Measurements from ENCODE around the gene OSGIN1. TPM values are rescaled to one million over a fixed set of nuclear protein-coding genes. Genes with fewer than 3 reads are reported as not detected.

The OSGIN1 gene
- total RNA-seq, 1 experiment from 2014 or later, result 0.13 TPM

DNA sequence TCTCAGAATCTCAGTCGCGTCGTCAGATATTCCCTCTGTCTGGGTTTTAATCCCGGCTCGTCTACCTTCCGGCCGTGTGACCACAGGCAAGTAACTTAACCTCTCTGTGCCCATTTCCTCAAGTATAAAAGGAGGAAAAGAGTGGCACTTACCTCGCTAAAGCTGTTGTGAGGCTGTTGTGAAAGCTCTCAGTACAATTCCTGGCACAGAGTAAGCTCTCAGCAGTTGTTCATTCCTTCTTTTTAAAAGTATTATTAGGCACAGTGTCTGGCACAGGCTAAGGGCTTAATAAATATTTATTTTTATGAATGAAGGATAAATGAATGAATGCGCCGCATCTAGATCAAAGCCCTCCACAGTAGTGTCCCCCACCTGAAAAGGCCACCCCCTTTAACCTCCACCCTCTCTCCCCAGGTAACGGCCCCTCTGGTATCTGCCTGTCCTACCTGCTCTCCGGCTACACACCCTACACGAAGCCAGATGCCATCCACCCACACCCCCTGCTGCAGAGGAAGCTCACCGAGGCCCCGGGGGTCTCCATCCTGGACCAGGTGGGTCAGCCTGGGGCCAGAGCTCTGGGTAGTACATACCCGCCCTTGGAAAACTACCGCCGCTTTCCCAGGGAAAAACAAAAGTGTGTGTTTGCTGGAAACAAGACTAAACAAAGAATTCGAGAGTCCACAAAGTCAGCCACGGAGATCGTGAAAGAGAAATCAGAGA, 6.0 kb downstream of the OSGIN1 start:
- no peak for DNase-seq
- Histone ChIP-seq H3K36me3 (no peaks in the 10 kb centered on the region), H3K27me3 (no peaks in the 10 kb centered on the region), H3K4me3 (no peak overlapping the region), H3K9me3 (no peaks in the 10 kb centered on the region)

DNA sequence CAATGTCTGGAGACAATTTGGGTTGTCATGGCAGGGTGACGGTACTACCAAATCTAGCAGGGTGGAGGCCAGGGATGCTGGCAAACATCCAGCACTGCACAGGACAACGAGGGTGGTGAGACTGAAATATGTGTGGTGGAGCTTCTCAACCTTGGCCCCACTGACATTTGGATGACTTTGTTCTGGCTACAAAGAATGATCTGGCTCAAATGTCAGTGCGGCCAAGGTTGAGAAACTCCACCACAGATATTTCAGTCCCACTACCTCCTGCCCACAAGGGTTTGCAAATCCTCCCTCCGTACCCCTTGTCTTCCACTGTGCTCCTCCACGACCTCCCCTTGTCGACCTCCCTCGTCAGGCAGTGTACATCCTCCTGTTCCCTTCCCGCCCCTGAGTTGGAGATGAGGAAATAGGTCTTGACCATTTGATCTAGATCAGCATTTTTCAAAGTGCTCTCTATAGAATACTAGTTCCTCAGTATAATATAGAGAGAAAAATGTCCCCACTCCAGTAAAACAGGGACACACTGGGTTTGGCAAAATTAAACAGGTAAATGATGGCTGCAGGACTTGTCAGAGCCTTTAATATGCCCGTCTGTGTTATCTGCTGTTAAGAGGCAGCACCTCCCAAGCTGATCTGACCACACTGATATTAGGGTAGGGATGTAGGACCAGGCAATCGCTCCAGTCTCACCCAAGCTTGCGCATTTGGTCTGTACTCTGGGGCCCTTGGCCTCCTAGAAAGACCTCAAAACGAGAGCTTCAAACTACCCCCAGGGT, 6.8 kb downstream of the OSGIN1 start:
- Histone ChIP-seq H3K4me3 (no peak overlapping the region), H3K36me3 (no peaks in the 10 kb centered on the region), H3K27me3 (no peaks in the 10 kb centered on the region), H3K9me3 (no peaks in the 10 kb centered on the region)
- no peak for DNase-seq

DNA sequence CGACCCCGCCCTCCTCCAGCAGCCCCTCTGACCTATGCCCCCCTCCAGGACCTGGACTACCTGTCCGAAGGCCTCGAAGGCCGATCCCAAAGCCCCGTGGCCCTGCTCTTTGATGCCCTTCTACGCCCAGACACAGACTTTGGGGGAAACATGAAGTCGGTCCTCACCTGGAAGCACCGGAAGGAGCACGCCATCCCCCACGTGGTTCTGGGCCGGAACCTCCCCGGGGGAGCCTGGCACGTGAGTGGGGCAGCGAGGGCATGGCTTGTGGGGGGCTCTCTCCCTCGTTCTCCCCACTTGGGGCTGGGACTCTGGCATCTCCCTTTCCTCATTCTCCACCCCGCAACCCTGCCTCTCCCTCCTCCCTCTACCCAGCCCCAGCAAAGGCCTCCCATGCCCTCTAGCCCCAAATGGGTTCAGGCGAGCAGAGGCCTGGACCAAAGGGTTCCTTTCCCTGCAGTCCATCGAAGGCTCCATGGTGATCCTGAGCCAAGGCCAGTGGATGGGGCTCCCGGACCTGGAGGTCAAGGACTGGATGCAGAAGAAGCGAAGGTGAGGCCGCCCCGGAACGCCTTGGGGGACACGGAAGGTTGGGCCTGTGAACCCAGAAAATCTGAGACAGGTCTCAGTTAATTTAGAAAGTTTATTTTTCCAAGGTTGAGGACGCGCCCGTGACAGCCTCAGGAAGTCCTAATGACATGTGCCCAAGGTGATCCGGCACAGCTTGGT, 7.6 kb downstream of the OSGIN1 start:
- Histone ChIP-seq H3K9me3 (no peaks in the 10 kb centered on the region), H3K27me3 (no peaks in the 10 kb centered on the region), H3K36me3 (no peaks in the 10 kb centered on the region), H3K4me3 (no peak overlapping the region)
- DNase-seq, result no peak

DNA sequence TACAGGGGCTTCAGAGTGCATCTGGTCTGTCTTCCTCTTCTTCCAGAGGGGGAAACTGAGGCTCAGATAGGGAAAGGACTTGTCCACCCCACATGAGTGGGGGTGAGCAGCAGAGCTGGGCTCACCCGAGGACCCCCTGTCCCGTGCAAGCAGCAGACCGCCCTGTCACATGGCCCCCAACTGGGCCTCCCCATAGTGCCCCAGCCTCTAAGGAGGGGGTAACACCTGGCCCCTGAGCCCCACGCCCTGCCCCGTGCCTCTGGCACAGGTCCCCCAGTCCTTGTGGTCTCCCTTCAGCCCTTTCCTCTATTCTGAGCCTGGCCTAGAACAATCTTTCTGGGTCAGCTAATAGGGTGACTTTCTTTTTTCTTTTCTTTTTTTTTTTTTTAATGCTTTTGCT, 8.6 kb downstream of the OSGIN1 start:
- Histone ChIP-seq H3K36me3 (no peaks in the 10 kb centered on the region), H3K4me3 (no peak overlapping the region), H3K9me3 (no peaks in the 10 kb centered on the region), H3K27me3 (no peaks in the 10 kb centered on the region)
- DNase-seq, result no peak

DNA sequence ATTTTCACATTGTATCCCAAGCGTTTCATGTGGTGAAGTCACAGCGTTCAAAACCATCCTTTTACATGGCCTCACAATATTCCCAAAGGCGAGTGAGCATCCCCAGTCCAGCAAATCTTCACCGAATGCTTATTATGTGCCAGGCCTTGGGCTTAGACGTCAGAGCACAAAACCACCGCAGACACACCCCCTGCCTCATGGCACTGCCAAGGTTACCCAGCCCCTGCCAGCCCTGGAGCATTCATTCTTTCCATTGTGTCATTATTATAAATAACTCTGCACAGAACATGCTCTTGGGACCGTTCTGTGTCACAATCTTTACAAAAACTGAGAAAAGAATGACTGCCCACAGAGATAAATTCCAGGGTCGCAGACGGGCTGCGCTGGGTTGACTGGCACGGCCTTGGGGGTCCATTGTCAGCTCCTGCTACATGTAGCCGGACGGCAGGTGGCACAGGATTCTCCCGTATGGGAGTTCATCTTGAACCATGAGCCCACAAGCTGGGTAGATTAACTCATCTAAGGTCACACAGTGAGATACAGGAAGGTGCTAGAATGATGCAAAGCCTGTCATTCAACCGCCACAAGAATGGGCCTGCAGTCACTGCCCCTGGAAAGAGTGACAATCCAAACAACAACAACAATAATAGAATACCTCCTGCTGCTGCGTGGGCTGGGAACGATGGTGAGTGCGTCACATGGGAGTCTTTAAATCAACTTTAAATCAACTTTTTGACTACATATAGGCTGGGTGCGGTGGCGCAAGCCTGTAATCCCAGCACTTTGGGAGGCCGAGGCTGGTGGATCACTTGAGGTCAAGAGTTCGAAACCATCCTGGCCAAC, 10.5 kb downstream of the OSGIN1 start:
- Histone ChIP-seq H3K36me3 (no peaks in the 10 kb centered on the region), H3K27me3 (no peaks in the 10 kb centered on the region), H3K9me3 (no peaks in the 10 kb centered on the region), H3K4me3 (no peak overlapping the region)
- no peak for DNase-seq

DNA sequence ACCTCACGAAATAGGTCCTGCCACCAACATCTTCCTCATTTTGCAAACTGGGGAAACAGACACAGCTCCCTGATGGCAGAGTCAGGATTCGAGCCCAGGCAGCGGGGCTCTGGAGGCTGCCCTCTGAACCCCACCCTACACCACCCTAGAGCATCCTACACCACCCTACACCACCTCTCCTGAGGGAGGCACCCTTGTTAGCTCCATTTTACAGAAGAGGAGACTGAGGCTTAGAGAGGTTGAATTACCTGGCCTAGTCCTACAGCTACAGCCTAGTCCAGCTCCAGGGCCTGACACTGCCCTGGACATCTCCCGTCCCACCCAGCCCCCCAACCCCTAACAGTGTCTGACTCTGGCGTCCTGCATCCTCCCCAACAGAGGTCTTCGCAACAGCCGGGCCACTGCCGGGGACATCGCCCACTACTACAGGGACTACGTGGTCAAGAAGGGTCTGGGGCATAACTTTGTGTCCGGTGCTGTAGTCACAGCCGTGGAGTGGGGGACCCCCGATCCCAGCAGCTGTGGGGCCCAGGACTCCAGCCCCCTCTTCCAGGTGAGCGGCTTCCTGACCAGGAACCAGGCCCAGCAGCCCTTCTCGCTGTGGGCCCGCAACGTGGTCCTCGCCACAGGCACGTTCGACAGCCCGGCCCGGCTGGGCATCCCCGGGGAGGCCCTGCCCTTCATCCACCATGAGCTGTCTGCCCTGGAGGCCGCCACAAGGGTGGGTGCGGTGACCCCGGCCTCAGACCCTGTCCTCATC, 11.8 kb downstream of the OSGIN1 start:
- no peak for DNase-seq
- no peak overlapping the region for H3K4me3 ChIP-seq
- no peaks in the 10 kb centered on the region for H3K27me3 ChIP-seq
- H3K9me3 ChIP-seq, result no peaks in the 10 kb centered on the region
- no peaks in the 10 kb centered on the region for H3K36me3 ChIP-seq

DNA sequence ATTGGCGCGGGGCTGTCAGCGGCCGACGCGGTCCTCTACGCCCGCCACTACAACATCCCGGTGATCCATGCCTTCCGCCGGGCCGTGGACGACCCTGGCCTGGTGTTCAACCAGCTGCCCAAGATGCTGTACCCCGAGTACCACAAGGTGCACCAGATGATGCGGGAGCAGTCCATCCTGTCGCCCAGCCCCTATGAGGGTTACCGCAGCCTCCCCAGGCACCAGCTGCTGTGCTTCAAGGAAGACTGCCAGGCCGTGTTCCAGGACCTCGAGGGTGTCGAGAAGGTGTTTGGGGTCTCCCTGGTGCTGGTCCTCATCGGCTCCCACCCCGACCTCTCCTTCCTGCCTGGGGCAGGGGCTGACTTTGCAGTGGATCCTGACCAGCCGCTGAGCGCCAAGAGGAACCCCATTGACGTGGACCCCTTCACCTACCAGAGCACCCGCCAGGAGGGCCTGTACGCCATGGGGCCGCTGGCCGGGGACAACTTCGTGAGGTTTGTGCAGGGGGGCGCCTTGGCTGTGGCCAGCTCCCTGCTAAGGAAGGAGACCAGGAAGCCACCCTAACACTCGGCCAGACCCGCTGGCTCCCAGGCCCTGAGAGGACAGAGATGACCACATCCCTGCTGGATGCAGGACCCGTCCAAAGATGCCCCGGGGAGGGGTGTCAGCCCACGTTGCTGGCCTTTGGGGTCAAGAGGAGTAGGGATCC, 12.6 kb downstream of the OSGIN1 start:
- Histone ChIP-seq H3K9me3 (no peaks in the 10 kb centered on the region), H3K27me3 (no peaks in the 10 kb centered on the region), H3K36me3 (no peaks in the 10 kb centered on the region), H3K4me3 (no peak overlapping the region)
- no peak for DNase-seq

DNA sequence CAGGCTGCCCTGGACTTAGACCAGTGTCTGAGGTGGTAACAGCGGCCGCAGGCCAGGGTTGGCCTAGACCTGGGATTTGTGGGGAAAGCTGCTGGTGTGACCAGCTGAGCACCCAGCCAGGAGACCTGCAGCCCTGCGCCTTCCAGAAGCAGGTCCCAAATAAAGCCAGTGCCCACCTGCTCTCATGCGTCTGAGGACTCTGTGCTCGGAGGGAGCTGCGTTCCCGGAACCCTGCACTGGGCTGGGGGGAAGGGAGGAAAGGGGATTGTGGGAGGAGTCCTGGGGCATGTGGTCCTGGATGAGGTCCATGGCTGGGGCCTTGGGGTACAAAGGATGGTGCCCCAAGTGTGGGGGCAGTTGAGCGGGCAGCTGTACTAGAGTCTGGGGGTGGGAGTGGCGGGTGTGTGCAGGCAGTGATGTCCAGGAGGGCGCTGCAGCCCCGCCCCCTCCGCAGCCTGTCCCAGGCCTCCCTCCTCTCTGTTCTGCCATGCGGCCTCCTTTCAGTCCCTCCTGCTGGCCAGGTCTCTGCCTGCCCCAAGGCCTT, 13.2 kb downstream of the OSGIN1 start:
- no peak for DNase-seq
- no peaks in the 10 kb centered on the region for H3K9me3 ChIP-seq
- no peaks in the 10 kb centered on the region for H3K36me3 ChIP-seq
- H3K4me3 ChIP-seq, result no peak overlapping the region
- no peaks in the 10 kb centered on the region for H3K27me3 ChIP-seq

DNA sequence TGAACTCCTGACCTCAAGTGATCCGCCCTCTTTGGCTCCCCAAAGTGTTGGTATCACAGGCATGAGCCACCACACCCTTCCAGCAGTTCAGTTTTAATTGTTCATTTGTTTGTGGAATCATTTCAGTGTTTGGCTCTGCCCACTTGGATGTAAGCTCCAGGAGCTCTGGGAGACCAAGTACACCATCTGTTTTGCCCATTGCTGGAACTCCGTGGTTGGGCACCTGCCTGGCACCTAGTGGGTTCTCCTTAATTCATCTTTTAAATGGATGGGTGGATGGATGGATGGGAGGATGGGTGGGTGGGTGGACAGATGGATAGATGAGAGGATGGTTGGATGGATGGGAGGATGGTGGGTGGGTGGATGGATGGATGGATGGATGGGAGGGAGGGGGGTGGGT, 14.1 kb downstream of the OSGIN1 start:
- H3K4me3 ChIP-seq, result no peak overlapping the region
- no peaks in the 10 kb centered on the region for H3K27me3 ChIP-seq
- DNase-seq, result no peak
- H3K36me3 ChIP-seq, result no peaks in the 10 kb centered on the region
- no peaks in the 10 kb centered on the region for H3K9me3 ChIP-seq

DNA sequence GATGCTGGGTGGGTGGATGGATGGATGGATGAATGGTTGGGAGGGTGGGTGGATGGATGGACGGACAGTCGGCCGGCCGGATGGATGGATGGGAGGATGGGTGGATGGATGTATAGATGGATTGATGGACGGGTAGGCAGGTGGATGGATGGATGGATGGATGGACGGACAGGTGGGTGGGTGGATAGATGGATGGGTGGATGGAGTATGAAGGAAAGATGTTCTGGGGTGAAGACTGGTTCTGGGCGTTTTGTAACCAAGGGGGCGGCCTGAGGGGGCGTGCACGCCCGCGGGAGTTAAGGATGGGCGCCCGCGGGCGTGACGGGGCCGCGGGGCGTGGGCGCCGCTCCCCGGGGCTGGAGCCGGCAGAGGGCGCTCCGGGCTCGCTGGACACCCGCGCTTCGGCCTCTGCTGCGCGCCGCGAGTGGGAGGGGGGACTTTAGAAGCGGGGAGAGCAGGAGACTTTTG, 14.8 kb downstream of the OSGIN1 start, which contains the start of gene NECAB2:
Gene NECAB2 (plus strand): TSS at position 407 of the 468 bp plus-strand sequence. CDS start 405 bp downstream, outside the sequence.
- Histone ChIP-seq H3K36me3 (no peaks in the 10 kb centered on the region), H3K9me3 (no peaks in the 10 kb centered on the region), H3K27me3 (no peaks in the 10 kb centered on the region), H3K4me3 (no peak within 1 kb of the TSS)
- DNase-seq, result peak; percentile 29

DNA sequence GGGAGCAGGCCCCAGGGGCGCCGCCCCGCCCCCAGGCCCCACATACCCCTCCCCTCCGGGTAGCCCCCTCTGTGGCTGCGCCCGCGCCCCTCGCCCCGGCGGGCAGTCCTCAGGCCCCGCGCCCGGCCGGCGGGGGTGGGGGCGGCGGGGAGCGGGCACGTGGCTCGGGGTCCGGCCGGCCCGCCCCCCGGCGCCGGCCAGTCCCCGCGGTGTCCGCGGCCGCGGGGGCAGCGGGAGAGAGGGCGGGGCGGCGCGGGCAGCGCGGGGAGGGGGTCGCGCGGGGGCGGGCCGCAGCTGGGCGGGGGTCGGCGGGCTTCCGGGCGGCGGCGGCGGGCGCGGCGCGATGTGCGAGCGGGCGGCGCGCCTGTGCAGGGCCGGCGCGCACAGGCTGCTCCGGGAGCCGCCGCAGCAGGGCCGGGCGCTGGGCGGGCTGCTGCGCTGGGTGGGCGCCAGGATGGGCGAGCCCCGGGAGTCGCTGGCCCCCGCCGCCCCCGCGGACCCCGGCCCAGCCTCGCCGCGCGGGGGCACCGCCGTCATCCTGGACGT, 15.3 kb downstream of the OSGIN1 start:
- no peaks in the 10 kb centered on the region for H3K36me3 ChIP-seq
- no peak for DNase-seq
- no peaks in the 10 kb centered on the region for H3K27me3 ChIP-seq
- H3K9me3 ChIP-seq, result no peaks in the 10 kb centered on the region
- no peak overlapping the region for H3K4me3 ChIP-seq

DNA sequence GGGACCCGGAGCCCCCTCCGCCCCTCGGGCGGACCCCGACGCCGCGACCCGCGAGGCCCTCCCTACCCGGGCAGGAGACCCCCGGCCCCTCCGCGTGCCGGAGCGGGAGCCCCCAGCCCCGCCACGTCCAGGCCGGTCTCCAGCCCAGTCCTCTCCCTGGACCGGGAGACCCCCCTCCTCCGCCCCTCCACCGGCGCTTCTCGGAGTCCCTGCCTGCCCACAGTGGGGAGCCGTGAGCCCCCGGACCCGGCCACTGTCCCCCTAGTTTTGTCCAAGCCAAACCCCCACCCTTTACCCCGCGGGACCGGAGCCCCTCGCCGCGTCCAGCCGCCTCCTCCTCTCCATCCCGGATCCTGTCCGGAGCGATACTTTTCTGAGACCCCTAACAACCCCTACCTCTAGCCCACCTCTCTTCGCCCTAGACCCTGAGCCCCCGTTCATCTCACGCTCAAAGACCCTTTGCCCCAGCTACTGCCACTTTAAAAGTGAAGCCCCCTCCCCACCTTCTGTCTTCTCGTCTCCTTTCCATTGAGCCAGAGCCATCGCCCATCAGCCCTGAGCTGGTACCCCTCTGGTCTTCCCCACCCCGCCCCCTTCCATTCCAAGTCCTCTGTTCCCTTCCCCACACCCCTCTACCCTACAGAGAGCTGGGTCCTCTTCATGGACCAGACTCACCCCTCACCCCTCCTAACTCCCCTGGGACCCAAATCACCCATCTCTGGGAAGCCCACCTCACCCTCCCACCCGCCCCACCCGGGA, 16.0 kb downstream of the OSGIN1 start:
- Histone ChIP-seq H3K4me3 (no peak overlapping the region), H3K36me3 (no peaks in the 10 kb centered on the region), H3K9me3 (no peaks in the 10 kb centered on the region), H3K27me3 (no peaks in the 10 kb centered on the region)
- DNase-seq, result no peak

DNA sequence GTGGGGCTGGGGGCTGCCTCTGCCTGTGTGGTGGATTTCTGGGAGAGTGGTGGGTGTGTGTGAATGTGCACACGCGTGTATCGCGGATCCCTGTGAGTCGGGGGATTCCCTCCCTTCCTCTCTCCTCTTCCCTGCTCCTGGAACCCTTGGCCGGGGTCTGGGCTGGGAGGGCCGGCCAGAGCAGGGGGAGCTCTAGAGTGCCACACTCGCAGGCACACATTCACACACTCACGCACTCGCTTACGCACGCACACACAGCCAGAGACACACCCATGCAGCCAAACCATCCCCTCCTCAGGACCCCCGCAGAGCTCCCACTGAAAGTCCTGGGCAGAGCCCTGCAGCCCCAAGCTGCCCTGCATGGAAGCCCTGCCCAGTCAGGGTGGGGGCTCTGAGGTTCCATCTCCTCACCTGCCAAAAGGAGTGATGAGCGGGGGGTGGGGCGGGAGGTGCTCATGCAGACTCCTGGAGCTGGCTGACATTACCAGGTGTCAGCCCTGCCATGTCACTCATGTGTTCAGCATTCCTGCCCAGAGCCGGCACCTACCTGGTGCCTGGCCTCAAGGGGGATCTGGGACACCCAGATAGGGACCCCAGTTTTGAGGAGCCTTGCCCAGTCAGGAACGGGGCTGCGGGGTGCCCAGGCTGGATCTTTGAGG, 16.9 kb downstream of the OSGIN1 start:
- Histone ChIP-seq H3K36me3 (no peaks in the 10 kb centered on the region), H3K4me3 (no peak overlapping the region), H3K9me3 (no peaks in the 10 kb centered on the region), H3K27me3 (no peaks in the 10 kb centered on the region)
- no peak for DNase-seq

DNA sequence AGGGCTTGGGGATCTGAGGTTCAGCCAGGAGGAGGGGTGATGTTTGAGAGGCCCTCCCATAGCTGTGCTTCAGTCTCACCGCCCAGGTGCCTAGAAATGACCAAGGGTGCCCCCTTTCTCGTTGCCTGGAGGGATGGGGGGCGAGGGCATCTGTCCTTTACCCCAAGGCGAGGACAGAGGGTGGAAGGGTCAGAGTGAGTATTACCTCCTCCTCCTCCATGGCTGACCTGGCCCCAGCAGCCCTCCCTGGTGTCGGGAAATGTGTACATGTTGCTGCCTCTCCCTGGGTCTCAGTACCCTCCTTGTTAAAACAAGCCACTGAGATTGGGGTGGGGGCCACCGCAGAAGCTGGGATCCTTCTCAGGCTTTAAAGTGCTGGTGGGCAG, 17.4 kb downstream of the OSGIN1 start:
- H3K9me3 ChIP-seq, result no peaks in the 10 kb centered on the region
- no peaks in the 10 kb centered on the region for H3K27me3 ChIP-seq
- no peak for DNase-seq
- H3K36me3 ChIP-seq, result no peaks in the 10 kb centered on the region
- H3K4me3 ChIP-seq, result no peak overlapping the region

All from MG63 (cell line).